Measurements from ENCODE around the gene RNF103.
"Not testable (repeated sequence)": the region's sequence is repeated elsewhere in the genome, so short reads cannot be mapped to it uniquely, and the experiment has no call there.

RNF103 gene, protein sequence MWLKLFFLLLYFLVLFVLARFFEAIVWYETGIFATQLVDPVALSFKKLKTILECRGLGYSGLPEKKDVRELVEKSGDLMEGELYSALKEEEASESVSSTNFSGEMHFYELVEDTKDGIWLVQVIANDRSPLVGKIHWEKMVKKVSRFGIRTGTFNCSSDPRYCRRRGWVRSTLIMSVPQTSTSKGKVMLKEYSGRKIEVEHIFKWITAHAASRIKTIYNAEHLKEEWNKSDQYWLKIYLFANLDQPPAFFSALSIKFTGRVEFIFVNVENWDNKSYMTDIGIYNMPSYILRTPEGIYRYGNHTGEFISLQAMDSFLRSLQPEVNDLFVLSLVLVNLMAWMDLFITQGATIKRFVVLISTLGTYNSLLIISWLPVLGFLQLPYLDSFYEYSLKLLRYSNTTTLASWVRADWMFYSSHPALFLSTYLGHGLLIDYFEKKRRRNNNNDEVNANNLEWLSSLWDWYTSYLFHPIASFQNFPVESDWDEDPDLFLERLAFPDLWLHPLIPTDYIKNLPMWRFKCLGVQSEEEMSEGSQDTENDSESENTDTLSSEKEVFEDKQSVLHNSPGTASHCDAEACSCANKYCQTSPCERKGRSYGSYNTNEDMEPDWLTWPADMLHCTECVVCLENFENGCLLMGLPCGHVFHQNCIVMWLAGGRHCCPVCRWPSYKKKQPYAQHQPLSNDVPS

DNA sequence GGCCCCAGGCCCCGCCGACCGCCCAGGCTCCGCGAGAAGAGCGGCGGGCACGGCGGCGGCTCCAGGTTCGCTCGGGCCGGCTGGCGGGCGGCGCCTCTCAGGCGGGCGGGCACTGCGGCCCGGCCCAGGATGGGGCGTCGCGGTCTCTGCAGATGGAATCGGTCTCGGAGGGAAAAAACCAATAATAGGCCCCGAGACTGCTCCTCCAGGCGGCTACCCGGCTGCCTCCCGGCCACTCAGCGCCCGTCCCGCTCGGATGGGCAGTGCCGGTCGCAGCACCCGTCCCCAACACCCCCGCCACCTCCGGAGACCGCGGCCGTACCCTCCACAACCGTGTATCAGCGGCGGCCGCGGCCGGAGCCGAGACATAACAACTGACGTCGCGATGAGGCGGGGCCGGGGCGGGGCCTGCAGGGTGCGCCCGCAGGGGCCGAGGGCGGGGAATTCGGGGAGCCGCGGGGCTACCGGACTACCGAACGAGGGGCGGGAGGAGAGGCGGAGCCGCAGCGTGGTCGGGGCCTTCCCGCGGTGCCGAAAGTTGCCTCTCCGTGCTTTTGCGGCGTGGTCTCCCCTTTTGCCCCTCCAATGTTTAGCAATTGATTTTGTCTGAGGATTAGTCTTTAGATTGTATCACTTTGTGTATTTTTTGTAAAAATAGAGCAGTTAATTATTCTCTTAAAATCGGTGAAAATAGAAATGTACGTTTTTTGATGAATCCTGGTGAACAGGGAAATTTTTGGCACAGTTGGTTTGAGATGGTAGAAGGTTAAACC is at the start of gene RNF103:
Gene RNF103, minus strand, starts transcription at position 372 of the 773 bp plus-strand sequence. CDS start 979 bp downstream, outside the sequence.
- DNase-seq, result peak; percentile 30

DNA sequence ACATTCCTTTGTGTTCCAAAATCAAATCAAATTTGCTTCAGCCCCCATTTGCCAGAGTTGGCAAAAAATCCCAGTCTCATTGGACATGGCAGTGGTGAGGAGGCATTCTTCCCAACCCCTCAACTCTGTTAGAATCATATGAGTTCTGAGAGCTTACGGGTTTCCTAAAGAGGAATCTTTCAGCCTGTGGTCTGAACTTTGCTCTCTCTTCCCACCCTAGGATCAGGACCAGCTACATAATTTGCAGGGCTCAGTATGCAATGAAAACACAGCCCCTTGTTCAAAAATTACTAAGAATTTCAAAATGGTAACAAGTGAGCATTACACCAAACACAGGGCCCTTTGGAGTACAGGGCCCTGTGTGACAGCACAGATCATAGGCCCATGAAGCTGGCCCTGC is 49.3 kb upstream of the RNF103 start:
- no peak for DNase-seq

DNA sequence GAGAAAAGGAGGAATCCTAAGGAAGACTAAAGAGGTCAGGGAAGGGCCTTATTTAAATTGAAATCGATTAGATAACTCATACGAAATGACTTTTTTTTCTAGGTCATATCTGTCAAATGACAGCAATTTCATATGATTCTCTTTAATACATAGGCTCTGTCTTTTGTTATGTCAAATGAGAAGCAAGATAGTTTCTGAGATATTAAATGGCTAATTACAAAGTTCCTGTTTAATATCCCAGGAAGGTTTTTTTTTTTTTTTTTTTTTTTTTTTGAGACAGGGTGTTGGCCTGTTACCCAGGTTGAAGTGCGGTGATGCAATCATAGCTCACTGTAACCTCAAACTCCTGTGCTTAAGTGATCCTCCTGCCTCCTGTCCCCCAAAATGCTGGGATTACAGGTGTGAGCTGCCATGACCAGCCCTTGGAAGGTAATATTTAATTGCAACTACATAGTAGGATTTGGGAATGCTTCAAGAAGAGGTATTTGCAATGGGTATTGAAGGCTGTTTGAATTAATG is 48.4 kb upstream of the RNF103 start:
- DNase-seq, result no peak

DNA sequence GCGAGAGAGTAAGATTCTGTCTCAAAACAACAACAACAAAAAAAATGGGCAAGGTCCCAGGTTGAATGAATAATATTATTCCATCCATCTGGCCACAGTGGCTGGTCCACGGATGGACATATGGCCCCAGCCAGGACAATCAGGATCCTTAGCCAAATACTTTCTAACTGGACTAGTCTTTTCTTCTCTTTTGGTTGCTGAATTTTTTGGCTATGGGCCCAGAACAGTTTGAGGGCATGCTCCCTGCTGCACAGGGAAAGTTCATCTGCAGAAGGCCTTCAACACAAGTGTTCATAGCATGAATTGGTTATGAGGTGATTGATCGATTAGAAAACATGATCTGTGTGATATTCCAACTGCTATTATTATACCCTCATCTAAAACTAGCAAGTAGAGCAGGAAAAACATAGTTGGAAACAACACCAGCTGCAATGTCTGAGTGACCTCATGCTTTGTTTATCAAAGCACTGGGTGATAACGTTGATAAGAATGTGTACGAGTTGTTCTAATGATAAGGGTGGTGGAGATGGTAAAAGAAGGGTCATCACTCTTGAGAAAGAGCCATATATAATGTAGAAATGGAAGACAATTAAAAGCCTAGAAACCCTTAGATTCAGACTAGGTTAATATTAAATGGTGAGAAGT is 47.8 kb upstream of the RNF103 start:
- DNase-seq, result no peak

DNA sequence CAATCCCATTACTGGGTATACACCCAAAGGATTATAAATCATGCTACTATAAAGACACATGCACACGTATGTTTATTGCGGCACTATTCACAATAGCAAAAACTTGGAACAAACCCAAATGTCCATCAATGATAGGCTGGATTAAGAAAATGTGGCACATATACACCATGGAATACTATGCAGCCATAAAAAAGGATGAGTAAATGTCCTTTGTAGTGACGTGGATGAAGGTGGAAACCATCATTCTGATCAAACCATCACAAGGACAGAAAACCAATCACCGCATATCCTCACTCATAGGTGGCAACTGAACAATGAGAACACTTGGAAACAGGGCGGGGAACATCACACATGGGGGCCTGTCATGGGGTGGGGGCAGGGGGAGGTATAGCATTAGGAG is 45.7 kb upstream of the RNF103 start:
- DNase-seq, result not testable (repeated sequence)

DNA sequence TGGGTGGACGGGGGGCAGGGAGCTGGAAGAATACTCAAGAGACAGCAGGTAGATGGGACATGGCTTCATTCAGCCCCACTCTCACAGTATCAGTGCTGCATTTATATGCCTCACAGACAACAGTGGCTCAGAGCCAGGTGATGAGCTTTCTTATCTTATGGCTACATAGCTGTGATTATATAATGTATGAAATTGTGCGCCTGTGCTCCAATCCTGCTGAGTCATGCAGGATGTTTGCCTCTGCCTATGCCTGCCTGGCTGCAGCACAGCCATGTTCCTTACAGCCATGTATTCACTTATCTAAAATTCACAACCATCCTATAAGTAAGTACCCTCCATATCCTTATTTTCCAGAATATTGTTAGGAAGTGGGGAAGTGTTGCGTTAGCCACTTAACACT is 37.7 kb upstream of the RNF103 start:
- no peak for DNase-seq

DNA sequence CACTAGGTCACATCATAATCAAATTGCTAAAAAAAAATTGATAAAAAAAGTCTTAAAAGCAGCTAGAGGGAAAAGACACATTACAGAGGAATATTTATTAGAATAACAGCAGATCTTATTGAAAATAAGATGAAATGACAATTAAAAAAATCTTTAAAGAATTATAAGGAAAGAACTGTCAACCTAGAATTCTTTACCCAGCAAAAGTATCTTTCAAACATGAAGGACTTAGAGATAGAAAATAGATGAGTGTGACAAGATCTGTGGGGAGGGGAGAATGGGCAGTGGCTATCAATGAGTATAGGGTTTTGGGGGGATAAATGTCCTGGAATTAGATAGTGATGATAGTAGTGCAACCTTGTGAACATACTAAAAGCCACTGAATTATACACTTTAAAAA is 26.5 kb upstream of the RNF103 start:
- no peak for DNase-seq

DNA sequence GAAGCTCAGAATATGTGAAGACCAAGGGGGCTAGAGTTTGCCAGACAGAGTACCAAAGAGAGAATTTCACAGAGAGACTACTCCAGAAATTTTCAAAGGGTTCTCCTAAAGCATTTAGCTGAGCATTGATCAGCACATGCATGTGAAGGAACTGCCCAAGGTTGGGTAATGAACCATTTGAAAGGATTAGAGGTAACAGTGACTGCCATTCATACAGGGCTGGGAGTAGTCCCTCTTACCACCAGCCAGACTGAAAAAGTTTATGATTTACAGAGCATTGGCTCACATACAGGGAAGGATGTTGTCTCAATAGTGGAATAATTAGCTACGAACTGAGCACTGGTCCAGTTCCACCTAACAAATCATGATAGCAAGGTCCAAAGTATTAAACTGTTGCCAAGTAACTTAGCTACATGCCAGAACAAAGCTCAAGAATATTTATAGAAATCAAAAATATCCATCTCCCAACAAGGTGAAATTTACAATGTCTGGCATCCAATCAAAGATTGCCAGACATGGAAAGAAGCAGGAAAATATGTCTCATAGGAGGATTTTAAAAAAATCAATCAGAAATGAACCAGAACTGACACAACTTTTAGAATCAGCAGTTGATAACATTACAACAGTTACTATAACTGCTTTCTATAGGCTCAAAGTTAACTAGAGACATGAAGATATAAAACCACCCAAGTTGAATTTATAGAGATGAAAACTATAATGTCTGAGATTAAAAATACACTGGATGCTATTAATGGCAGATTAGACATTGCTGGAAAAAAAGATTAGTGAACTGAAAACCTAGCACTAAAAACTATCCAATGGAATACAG is 25.7 kb upstream of the RNF103 start:
- DNase-seq, result no peak

DNA sequence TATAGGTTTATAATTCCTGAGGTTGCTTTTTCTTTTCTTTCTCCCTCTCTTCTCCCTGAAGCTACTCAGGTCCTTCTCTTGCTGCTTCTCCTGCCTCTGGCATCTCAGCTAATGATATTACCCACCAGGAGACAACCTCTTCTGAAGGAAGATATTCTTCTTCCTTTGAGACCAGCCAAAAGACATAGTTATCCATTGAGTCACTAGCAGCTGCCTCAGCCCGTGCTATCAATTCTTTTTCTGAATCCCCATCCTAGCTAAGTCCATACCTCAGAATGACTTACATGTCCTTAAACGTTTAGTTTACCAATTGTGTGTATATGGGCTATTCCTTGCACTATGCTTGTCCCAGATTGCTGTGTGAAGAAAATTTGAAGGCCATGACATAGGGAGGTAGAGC is 25.0 kb upstream of the RNF103 start:
- no peak for DNase-seq

DNA sequence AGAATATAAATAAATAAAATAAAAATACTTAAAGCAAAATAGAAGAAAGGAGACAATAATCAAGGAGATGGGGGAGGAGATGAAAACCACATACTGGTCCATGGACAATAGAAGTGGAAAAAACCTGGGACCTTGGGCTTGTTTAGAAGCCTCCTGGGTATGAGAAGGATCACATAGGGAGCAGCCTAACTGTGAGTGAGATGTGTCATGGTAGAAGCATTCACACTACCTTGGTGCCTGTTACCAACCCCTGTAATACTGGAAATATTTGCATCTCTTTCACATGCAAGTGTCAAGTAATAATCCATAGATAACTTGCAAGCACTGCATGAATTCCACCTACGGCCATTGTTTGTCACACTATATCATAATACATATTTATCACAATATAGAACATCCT is 23.2 kb upstream of the RNF103 start:
- no peak for DNase-seq

DNA sequence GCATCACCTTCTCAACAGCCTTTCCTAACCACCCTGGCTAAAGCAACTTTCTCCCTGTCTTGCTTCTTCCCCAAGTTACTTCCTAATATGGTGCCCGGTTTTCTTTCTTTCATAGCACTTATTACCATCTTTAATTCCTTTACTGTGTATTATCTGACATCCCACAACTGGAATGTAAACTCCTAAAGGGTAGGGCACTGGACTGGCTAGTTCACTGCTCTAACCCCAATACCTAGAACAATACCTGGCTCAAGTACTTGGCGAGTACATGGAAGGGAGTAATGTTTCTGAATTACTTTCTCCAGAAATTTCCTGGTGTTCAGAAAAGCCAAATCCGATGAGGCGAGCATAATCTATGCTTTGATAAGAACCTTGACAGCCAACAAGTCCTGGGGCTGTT is 22.7 kb upstream of the RNF103 start:
- no peak for DNase-seq

DNA sequence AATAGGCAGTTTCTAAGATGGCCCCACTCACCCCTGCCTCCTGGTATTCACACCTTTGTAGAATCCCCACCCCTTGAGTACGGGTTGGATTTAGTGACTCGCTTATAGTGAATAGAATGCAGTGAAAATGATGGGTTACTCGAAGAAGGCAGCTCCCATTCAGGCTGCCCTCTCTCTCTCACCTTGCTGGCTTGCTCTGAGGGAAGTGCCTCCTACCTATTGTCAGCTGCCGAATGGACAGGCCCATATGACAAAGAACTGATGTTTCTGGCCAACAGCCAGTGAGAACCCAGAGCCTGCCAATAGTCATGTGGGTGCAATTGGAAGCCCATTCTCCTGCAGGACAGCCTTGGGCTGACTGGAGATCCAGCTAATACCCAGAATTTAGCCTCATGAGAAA is 22.1 kb upstream of the RNF103 start:
- DNase-seq, result no peak

DNA sequence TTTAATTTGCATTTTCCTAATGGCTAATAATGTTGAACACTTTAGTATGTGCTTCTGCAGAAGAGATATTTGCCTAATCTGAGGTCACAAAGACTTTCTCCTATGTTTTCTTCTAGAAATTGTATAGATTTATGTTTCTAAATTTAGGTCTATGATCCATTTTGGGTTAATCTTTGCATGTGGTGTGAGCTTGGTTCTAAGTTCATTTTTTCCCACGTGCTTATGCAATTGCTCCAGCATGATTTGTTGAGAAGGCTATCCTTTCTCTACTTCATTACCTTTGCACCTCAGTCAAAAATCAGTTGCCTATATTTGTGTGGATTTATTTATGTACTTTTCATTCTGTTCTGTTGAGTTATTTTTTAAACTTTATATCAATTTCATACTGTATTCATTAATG is 15.0 kb upstream of the RNF103 start:
- DNase-seq, result no peak

DNA sequence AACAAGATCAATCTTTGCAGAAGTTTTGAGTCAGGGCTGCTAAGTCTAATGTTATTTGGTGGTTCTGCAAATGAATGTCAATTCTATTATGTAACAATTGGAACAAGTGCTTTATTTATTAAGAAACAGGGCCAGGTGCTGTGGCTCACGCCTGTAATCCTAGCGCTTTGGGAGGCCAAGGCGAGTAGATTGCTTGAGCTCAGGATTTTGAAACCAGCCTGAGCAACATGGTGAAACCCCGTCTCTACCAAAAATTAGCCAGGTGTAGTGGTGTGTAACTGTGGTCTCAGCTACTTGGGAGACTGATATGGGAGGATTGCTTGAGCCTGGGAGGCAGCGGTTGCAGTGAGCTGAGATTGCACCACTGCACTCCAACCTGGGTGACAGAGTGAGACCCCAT is 13.2 kb upstream of the RNF103 start:
- DNase-seq, result no peak

DNA sequence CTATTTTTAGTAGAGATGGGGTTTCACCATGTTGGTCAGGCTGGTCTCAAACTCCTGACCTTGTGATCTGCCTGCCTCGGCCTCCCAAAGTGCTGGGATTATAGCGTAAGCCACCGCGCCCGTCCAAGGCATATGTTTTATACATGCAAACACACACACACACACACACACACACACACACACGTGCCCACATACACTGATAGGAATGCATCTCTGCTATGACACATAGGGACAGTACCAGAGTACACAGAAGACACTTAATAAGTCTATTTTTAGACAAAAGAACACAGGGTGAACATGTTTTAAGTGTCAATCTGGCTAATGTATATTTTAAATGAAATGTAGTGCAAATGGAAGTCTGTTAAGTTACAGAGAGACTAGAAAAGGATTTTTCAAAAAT is 10.7 kb upstream of the RNF103 start:
- DNase-seq, result no peak

DNA sequence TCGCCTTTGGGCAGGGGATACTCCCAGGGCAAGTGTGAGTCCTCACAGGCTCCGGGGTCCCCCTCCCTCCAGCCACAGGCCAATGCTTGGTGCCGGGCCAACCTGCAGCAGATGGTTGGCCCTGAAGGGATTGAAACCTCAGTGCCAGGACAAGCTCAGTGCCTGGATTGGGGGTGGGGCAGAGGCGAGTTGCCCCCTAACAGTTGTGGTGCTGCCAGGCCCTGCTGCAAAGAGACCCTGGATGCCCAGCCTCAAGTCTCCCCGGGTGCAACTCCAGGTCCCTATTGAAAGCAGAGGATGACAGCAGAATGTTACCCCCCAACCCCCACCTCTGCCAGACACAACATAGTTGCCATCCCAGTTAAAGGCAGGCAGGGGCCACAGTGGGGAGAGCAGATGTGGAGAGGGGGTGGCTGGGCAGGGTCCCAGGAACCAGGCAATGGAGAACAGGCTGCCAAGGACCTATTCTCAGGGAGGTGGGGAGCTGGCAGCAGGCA is 9.5 kb upstream of the RNF103 start:
- DNase-seq, result no peak

DNA sequence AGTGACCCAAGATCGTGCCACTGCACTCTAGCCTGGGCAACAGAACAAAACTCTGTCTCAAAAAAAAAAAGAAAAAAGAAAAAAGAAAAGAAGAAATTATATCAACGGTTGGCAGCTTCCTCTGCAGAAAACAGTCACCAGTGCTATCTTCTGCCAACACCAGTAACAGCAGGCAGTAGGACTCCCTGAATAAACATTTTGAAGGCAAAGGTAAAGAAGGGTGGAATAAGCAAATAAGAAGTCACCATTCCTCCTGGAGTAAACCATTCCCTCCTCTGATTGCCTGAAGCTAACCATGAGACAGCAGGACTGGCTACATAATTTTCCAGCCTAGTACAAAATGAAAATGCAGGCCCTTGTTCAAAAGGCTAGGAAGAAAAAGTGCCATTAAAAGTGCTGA is 9.0 kb upstream of the RNF103 start:
- DNase-seq, result no peak

DNA sequence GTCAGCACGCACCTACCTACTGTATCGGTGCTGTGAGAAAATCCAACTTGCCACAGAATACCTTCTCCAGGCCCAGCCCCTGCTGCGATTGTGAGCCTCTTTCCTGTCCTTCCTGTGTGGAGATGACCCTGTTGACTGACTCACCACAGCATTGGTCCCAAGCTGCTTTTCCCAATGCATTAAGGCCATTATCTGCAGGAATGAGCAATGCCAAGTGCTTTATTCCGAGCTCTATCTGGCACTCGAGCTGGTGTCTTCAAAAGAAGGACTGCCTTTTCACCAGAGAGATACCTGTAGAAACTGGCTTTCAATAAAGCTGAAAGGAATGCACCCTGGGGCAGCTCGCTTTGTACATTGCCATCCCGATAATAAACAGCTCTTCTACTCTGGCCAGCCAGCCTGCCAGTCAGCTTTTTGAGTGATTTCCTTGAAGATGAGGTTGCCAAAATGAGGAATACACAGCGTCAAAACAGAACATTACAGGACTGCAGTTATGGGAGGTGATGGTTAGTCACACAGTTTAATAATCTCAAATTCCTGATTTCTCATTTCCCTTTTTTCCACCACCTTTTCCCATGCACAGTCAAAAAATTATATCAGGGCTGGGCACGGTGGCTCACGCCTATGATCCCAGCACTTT is 8.3 kb upstream of the RNF103 start:
- no peak for DNase-seq

DNA sequence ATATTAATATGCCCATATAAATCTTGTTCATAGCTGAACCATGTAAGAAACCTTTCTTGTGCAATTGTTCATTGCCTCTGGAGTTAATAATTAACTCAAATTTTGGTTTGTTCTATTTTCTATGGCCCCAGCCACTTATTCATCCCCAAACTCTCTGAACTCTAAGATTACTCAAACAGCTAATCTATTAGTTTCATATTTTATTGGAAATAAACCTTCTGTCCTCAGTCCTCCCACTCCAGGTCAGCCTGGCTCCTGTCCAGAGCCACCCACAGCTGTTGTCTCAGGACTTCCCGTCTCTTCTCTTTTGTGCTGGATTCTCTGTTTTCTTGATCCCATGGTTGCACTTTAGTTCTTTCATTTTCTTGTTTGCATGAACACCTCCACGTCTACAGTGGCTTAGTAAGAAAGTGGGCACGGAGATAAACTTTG is 4.4 kb upstream of the RNF103 start:
- no peak for DNase-seq

DNA sequence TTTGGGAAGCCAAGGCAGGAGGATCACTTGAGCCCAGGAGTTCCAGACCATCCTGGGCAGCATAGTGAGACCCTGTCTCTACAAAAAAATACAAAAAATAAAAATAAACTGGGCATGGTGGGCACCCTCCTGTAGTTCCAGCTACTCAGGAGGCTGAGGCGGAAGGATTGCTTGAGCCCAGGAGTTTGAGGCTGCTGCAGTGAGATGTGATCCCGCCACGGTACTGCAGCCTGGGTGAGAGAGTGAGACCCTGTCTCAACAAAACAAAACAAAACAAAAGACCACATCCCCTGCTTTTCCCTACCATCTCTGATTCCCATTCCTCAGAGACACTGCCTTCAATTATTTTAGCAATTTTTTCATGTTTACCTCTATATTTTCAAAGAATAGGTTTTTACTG is 3.9 kb upstream of the RNF103 start:
- no peak for DNase-seq

DNA sequence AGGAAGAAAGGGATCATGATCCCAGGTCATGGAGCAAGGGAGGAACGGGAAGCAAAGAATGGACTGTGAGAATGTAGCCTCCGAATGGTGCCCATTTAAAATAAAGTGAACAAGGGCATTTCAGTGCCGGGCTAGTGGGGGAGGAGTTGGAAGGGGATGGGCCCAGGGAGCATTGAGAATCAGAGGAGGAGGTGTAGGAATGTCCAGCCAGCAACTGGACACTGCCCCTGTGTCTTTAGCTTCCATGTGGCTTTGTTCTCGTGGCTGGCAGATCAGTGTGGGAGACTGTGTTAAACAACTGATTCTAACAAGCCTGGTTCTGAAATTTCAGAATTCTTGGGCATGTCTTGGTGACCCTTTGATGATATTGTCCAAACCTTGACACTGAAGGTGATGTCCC is 1.4 kb upstream of the RNF103 start:
- no peak for DNase-seq

DNA sequence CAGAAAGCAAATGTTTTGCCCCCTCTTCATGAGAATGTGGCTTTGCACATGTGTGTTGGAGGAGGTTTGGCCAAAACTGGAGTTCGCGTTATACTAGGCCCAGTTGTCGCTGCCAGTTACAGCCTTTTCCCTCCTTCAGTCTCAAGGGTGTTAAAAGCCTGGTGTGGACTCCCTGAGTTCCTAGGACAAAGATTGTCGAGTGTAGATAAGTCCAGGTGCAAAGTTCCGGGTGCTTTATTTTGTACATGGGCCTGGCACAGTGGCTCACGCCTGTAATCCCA is 542 bp upstream of the RNF103 start:
- DNase-seq, result no peak
